Heart right ventricle (tissue), 16 donors: ENCODE results near the gene SHTN1. TPM values are rescaled to one million over a fixed set of nuclear protein-coding genes. Genes with fewer than 3 reads are reported as not detected.

ENCODE experiments used
- ATAC-seq, 8 donors: fragments of 200-7000 bp; cut with Tn5 transposase; one replicate each; pipeline ENCODE4 v1.9.1; 2020; ENCODE audit warnings: mild to moderate bottlenecking in 8 of 8, moderate library complexity in 8 of 8, moderate number of reproducible peaks in 1 of 8
- DNase-seq, 2 donors: peaks; one replicate each; pipeline ENCODE4 v3.0.0-alpha.2; 2020
- H3K27ac ChIP-seq, 10 donors: fragments of 200-600 bp; sonication (generic) in 2 of 10; one replicate each; pipeline versions ENCODE4 v1.5.0 to v1.8.0; 2020 to 2022; ENCODE audit warnings: mild to moderate bottlenecking in 3 of 10
- H3K27me3 ChIP-seq, 7 donors: fragments of 200-600 bp; one replicate each; pipeline ENCODE4 v1.8.0; 2021 to 2022; ENCODE audit warnings: mild to moderate bottlenecking in 2 of 7
- H3K36me3 ChIP-seq, 9 donors: fragments of 200-600 bp; sonication (generic) in 1 of 9; one replicate each; pipeline versions ENCODE4 v1.5.0 to v1.8.0; 2020 to 2022; ENCODE audit warnings: mild to moderate bottlenecking in 2 of 9
- H3K4me1 ChIP-seq, 9 donors: fragments of 200-600 bp; sonication (generic) in 1 of 9; one replicate each; pipeline versions ENCODE4 v1.5.0 to v1.8.0; 2020 to 2022; ENCODE audit warnings: mild to moderate bottlenecking in 4 of 9
- H3K4me3 ChIP-seq, 10 donors: fragments of 200-600 bp; sonication (generic) in 2 of 10; one replicate each; pipeline versions ENCODE4 v1.5.0 to v1.8.0; 2020 to 2022; ENCODE audit warnings: mild to moderate bottlenecking in 7 of 10, moderate library complexity in 2 of 10
- H3K9me3 ChIP-seq, 11 donors: fragments of 200-600 bp in 10 of 11; sonication (generic) in 2 of 11; one replicate each; pipeline versions ENCODE4 v1.5.0 to v1.8.0; 2013 to 2022; ENCODE audit warnings: mild to moderate bottlenecking in 2 of 11, control low read depth in 1 of 11, moderate library complexity in 1 of 11
- WGBS, 2 donors: extraction: QIAGEN DNeasy Blood & Tissue Kit; methylation state at CpG; one replicate each; pipeline ENCODE4 v1.1.7; 2013; ENCODE audit warnings: inconsistent platforms in 1 of 2; 5-methylcytosine and 5-hydroxymethylcytosine counted together
- intact Hi-C, 10 donors: fragments of 100-400 bp; cut with DNase I; formaldehyde crosslinking; loops; one replicate each; pipeline versions ENCODE4 v1.11.1 to v1.14.2; 2022
- polyA plus RNA-seq, 2 donors: library from polyadenylated mRNA; stranded (reverse); fragments of 200-250 nt; gene quantifications; one replicate each; pipeline ENCODE4 v1.2.3, GENCODE V29; 2013
- total RNA-seq, 10 donors: library from RNA; stranded (reverse); fragmentation: NEBNext Ultra II Directional in 3 of 10; extraction: Animal tissue kit (Norgen Biotek cat#: 25700) in 3 of 10; gene quantifications; one replicate each; pipeline versions ENCODE4 v1.2.1 to v1.2.4, GENCODE V29; 2021 to 2023
- TF ChIP-seq, protein P1 (sequence below), 9 donors: fragments of 200-600 bp; sonication (generic) in 2 of 9; IDR thresholded peaks; one replicate each; pipeline versions ENCODE4 v1.5.0 to v1.8.0; 2021 to 2022; ENCODE audit warnings: antibody characterized with exemption in 9 of 9, mild to moderate bottlenecking in 5 of 9, moderate library complexity in 1 of 9
- donor health status: Arrhythmogenic right ventricular cardiomyopathy.
- donor health status: ischemic (EF 13 %, LVEDD 7.1; RV severe dilation, severe dysfunction).
- donor health status: healthy with polysubstance abuse.
- donor health status: DM: no; HTN: yes; CAD: no.
- donor health status: DM: no; HTN: no; CAD: no.
- donor health status: ischemic (EF 25% LVEDD 6.9; RV normal size, moderate dysfunction).
- donor health status: ischemic (EF 25% LVEDD 5.7; RV mildly dilated, moderate dysfunction).
- donor health status: healthy.
- donor health status: DM: yes; HTN: yes; CAD: no.
- donor health status: Ischemic cardiomyopathy.
- donor health status: ischemic (EF 35%, LVEDD 5.7; RV mildly dilated, moderate dysfunction).
- donor health status: nonischemic (EF 11% LVEDD 7.7; RV severe dilation, severe dysfunction).
- donor health status: DM: yes; HTN: yes; CAD: no.
- donor health status: PGD.
- donor health status: ischemic (EF 29% LVEDD 5.4; RV normal size, mild dysfunction).
- donor health status: nonischemic (EF 23%, LVEDD 6.1; RV moderate dilation, normal function).

The SHTN1 gene
- total and polyA plus RNA-seq, 12 donors, result 0.86 to 13.1 (median 2.8) TPM

DNA sequence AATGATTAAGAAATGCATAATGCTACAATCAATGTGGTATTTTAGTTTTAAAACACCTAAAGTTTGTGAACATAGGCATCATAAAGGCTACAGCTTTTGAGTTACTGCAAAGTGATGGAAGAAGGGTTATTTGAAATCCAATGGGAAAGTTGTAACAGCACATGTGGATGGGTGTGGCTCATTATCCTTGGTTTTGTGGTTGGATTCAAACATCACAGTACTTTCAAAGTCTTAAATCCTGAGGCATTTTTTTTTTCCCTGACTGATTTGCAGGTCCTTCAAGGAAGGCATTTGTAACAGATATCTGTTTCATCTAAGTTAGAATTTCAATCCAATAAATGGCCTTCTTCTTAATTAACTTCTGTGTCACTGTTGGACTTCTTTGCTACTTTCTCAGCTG, 9.8 kb upstream of the SHTN1 start:
- intact Hi-C loops, result no loop called here
- Histone ChIP-seq H3K4me1 (no peaks in the 10 kb centered on the region), H3K27ac (no peak overlapping the region), H3K36me3 (no peaks in the 10 kb centered on the region), H3K9me3 (no peaks in the 10 kb centered on the region), H3K27me3 (no peaks in the 10 kb centered on the region), H3K4me3 (no peak overlapping the region)
- no peak for DNase-seq
- TF ChIP-seq, protein P1, sequence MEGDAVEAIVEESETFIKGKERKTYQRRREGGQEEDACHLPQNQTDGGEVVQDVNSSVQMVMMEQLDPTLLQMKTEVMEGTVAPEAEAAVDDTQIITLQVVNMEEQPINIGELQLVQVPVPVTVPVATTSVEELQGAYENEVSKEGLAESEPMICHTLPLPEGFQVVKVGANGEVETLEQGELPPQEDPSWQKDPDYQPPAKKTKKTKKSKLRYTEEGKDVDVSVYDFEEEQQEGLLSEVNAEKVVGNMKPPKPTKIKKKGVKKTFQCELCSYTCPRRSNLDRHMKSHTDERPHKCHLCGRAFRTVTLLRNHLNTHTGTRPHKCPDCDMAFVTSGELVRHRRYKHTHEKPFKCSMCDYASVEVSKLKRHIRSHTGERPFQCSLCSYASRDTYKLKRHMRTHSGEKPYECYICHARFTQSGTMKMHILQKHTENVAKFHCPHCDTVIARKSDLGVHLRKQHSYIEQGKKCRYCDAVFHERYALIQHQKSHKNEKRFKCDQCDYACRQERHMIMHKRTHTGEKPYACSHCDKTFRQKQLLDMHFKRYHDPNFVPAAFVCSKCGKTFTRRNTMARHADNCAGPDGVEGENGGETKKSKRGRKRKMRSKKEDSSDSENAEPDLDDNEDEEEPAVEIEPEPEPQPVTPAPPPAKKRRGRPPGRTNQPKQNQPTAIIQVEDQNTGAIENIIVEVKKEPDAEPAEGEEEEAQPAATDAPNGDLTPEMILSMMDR (IDR thresholded peaks at IDR 0.05), result no peak
- ATAC-seq, result no peak

DNA sequence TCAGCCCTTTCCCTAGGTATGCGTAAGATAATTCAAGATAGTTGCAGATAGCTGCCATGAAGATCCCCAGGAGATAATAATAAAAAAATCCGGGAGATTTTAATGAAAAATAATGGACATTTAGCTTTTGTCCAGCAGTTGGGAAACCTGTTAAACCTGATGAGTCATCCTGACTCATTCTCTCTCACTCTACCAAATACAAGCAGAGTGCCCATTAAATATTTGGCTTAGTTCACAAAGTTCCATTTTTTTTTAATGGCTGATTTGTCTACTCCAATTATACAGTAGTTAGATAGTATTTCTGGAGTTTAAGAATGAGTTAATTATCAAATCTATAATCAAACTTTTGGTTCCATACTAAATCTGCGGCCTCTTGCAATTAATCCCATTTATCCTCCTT, 2.1 kb upstream of the SHTN1 start:
- ATAC-seq (no peak), DNase-seq (no peak)
- Histone ChIP-seq H3K27me3 (peaks cover 0 to 32% (median 12%) of the 10 kb centered on the region in 7 donors), H3K27ac (no peak overlapping the region), H3K4me1 (peaks cover 0 to 27% (median 4%) of the 10 kb centered on the region in 9 donors), H3K9me3 (no peaks in the 10 kb centered on the region), H3K36me3 (no peaks in the 10 kb centered on the region), H3K4me3 (no peak overlapping the region)
- WGBS, 2 donors, result 93% methylated on average over 3 of the region's 3 CpGs
- TF ChIP-seq, protein P1 (IDR thresholded peaks at IDR 0.05), result no peak
- intact Hi-C loops, result no loop called here

DNA sequence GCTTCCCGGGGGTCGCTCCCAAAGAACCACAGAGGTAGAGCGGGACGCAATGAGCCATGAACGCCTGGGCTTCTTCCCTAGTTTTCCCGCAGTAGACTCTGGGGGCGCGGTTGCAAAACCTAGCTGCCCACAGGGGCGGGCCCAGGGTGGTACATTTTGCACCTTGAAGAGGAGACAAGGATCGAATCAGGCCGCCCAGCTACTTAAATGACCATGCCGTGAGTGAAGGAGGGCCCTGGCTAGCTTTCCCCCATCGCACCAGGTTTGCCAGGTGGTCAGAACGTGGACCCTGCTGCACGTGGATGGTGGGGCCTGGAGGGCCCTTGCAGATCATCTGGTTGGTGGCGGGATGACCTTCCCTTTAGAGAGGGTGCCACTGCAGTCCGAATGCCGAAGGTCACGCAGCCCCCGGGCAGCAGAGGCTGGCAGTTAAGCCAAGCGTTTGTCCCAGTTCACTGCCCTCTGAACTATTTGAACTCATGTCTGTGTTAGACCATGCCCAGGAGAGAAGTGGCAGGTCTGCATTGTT, 604 bp upstream of the SHTN1 start:
- DNase-seq, result no peak
- H3K36me3 ChIP-seq, result no peaks in the 10 kb centered on the region

DNA sequence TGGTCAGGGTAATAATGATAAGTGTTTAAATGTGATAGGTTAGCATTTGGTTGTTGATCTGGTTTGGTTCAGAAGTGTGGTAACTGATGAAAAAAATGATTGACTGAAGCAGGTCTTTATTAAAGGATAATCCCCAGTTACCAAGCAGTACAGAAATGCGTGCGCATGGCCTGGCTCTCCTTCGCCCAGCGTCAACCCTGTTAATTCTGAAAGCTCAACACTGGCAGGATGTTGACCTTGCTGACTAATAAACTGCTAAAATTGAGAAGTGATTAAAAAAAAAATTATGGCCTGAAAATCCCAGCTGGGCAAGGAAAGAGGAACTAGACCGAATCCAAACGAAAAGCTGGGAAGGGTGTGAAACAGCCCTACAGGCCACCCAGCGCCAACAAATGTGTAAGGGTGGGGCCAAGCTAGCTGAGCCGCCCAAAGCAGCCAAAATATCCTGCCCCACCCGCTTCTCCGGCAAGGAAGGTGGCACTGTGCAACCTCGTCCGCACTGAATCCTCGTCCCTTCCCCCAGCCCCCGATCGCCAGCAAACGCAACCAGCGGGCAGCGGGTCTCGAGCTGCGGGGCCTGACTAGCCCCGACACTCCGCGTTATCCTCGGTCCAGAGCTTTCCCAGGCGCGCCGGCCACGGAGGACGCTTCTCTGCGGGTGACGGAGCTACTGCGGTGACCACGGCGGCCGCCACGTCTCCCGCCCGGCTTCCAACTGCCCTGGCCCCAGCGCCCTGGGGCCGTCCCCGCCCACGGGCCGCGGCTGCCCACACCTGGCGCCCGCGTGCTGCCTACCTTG, 561 bp downstream of the SHTN1 start:
- Histone ChIP-seq H3K36me3 (no peaks in the 10 kb centered on the region), H3K4me3 (peak overlapping the region; percentile 27 to 83 (median 77)), H3K27ac (peak overlapping the region in 8 of 10 donors; percentile 31 to 88 (median 64)), H3K27me3 (peaks cover 0 to 32% (median 12%) of the 10 kb centered on the region in 7 donors), H3K9me3 (no peaks in the 10 kb centered on the region), H3K4me1 (peaks cover 0 to 32% (median 4%) of the 10 kb centered on the region in 9 donors)
- TF ChIP-seq, protein P1 (IDR thresholded peaks at IDR 0.05), result no peak
- 8 to 9% methylated on average over 44 to 47 of the region's 47 CpGs for WGBS, 2 donors
- DNase-seq (peak; percentile 22 to 40), ATAC-seq (peak; percentile 64 to 91 (median 80))
- intact Hi-C loops, result no loop called here

More for the DNA sequence above, 604 bp upstream of the SHTN1 start:
- peaks cover 0 to 32% (median 12%) of the 10 kb centered on the region in 7 donors for H3K27me3 ChIP-seq
- ATAC-seq, result peak; percentile 25 to 54 (median 40)
- TF ChIP-seq, protein P1 (IDR thresholded peaks at IDR 0.05), result peak in 1 of 9 donors; percentile 6
- H3K4me3 ChIP-seq, result peak overlapping the region; percentile 27 to 83 (median 77)
- WGBS, 2 donors, result 15 to 16% methylated on average over 21 of the region's 21 CpGs
- H3K4me1 ChIP-seq, result peaks cover 0 to 32% (median 4%) of the 10 kb centered on the region in 9 donors
- intact Hi-C loops, result no loop called here
- peak overlapping the region in 3 of 10 donors; percentile 68 to 88 (median 79) for H3K27ac ChIP-seq
- H3K9me3 ChIP-seq, result no peaks in the 10 kb centered on the region
